H1 (cell line): Measurements from ENCODE around the gene SFRP2. TPM values are rescaled to one million over a fixed set of nuclear protein-coding genes. Genes with fewer than 3 reads are reported as not detected.

Source experiments
- CTCF ChIA-PET: fragments of 300-600 bp; sonication (Branson Sonifier 250); formaldehyde crosslinking; loops from one replicate; lab custom pipeline; 2021; ENCODE audit not compliant: partially characterized antibody; lab: Charles Lee
- POLR2A ChIA-PET: fragments of 300-600 bp; sonication (Branson Sonifier 250); formaldehyde crosslinking; loops from one replicate; lab custom pipeline; 2021; ENCODE audit warnings: inconsistent platforms; ENCODE audit not compliant: partially characterized antibody; lab: Charles Lee
- DNase-seq, 2 experiments: peaks; one replicate each; pipeline versions ENCODE4 v3.0.0 to v3.0.0-alpha.2; 2010 to 2022; ENCODE audit warnings: low spot score in 2 of 2, low read depth in 1 of 2, mixed read lengths in 1 of 2
- FAIRE-seq: peaks from 2 replicates; lab custom pipeline; 2011; peaks lifted over from hg19 to GRCh38; lab: Jason Lieb, UNC
- H2AFZ ChIP-seq: 2 replicates; pipeline ENCODE4 v1.8.1; 2012; ENCODE audit warnings: low read length, inconsistent platforms
- H2AK5ac ChIP-seq: 2 replicates; pipeline ENCODE4 v1.6.1; 2013; ENCODE audit warnings: low read depth, low read length
- H2BK120ac ChIP-seq: replicated peaks from 2 replicates; pipeline ENCODE3; 2013; ENCODE audit warnings: low read depth, low read length, inconsistent platforms
- H2BK12ac ChIP-seq: 2 replicates; pipeline ENCODE4 v1.6.1; 2013; ENCODE audit warnings: low read depth, low read length
- H2BK15ac ChIP-seq: 2 replicates; pipeline ENCODE4 v1.6.1; 2013; ENCODE audit warnings: low read length
- H2BK20ac ChIP-seq: 2 replicates; pipeline ENCODE4 v1.6.1; 2013; ENCODE audit warnings: low read length
- H2BK5ac ChIP-seq: 2 replicates; pipeline ENCODE4 v1.6.1; 2013; ENCODE audit warnings: low read depth, low read length
- H3K14ac ChIP-seq: 2 replicates; pipeline ENCODE4 v1.6.1; 2013; ENCODE audit warnings: inconsistent platforms; ENCODE audit not compliant: insufficient read length
- H3K18ac ChIP-seq: 2 replicates; pipeline ENCODE4 v1.6.1; 2013; ENCODE audit warnings: low read length; ENCODE audit errors: extremely low read depth
- H3K23ac ChIP-seq: 2 replicates; pipeline ENCODE4 v1.6.1; 2013; ENCODE audit warnings: inconsistent platforms; ENCODE audit not compliant: insufficient read length
- H3K23me2 ChIP-seq: 2 replicates; pipeline ENCODE4 v1.6.1; 2013; ENCODE audit warnings: low read depth, low read length
- H3K27ac ChIP-seq: 2 replicates; pipeline ENCODE4 v1.6.1; 2011; ENCODE audit warnings: low read depth, low read length, inconsistent platforms
- H3K27me3 ChIP-seq, 4 experiments: replicated peaks in 1 of 4; 1 replicate in 1 of 4; 2 replicates in 3 of 4; pipeline versions ENCODE4 v1.6.1 to v1.8.1; 2011 to 2013; ENCODE audit warnings: low read length in 3 of 4, mild to moderate bottlenecking in 3 of 4, inconsistent platforms in 2 of 4, mixed read lengths in 2 of 4, moderate library complexity in 1 of 4; ENCODE audit not compliant: control insufficient read depth in 3 of 4, insufficient read depth in 3 of 4; ENCODE audit errors: extremely low read depth in 1 of 4
- H3K36me3 ChIP-seq, 4 experiments: 2 replicates each; pipeline versions ENCODE4 v1.6.1 to v1.8.1; 2011 to 2013; ENCODE audit warnings: mild to moderate bottlenecking in 4 of 4, low read length in 3 of 4, moderate library complexity in 2 of 4, control low read depth in 1 of 4, inconsistent platforms in 1 of 4; ENCODE audit not compliant: insufficient read depth in 4 of 4, control insufficient read depth in 2 of 4
- H3K4ac ChIP-seq: replicated peaks from 2 replicates; pipeline ENCODE3; 2013; ENCODE audit warnings: low read length, low read depth, mixed read lengths, inconsistent platforms; ENCODE audit not compliant: insufficient read length
- H3K4me1 ChIP-seq, 4 experiments: replicated peaks in 1 of 4; 1 replicate in 1 of 4; 2 replicates in 3 of 4; pipeline versions ENCODE4 v1.6.1 to v1.8.1; 2011 to 2013; ENCODE audit warnings: low read length in 3 of 4, inconsistent platforms in 2 of 4, mixed read lengths in 1 of 4; ENCODE audit not compliant: insufficient read depth in 4 of 4, control insufficient read depth in 3 of 4
- H3K4me2 ChIP-seq, 2 experiments: 2 replicates each; pipeline versions ENCODE4 v1.6.1 to v1.8.1; 2011 to 2013; ENCODE audit warnings: low read depth in 2 of 2, low read length in 2 of 2, control low read depth in 1 of 2, inconsistent platforms in 1 of 2, mild to moderate bottlenecking in 1 of 2; ENCODE audit not compliant: insufficient read depth in 1 of 2
- H3K4me3 ChIP-seq, 4 experiments: fragments of 200-600, 300-600 bp in 1 of 4; sonication (generic), shearing (Covaris generic), sonication (Bioruptor Twin) in 1 of 4; 2 replicates each; pipeline versions ENCODE4 v1.5.1 to v1.8.1; 2011 to 2016; ENCODE audit warnings: low read length in 4 of 4, low read depth in 3 of 4, control low read depth in 2 of 4, inconsistent platforms in 2 of 4, mild to moderate bottlenecking in 2 of 4, mixed read lengths in 1 of 4, moderate library complexity in 1 of 4; ENCODE audit not compliant: insufficient read depth in 2 of 4; ENCODE audit errors: extremely low read depth in 1 of 4
- H3K56ac ChIP-seq: replicated peaks from 2 replicates; pipeline ENCODE3; 2013; ENCODE audit warnings: low read depth, mild to moderate bottlenecking, mixed read lengths, low read length, inconsistent platforms; ENCODE audit not compliant: insufficient read length
- H3K79me1 ChIP-seq: 2 replicates; pipeline ENCODE4 v1.6.1; 2013; ENCODE audit warnings: low read depth, low read length, control low read depth
- H3K79me2 ChIP-seq, 2 experiments: 2 replicates each; pipeline versions ENCODE4 v1.6.1 to v1.8.1; 2012 to 2013; ENCODE audit warnings: low read length in 2 of 2, mild to moderate bottlenecking in 2 of 2, inconsistent platforms in 1 of 2; ENCODE audit not compliant: insufficient read depth in 2 of 2, control insufficient read depth in 1 of 2
- H3K9ac ChIP-seq, 4 experiments: replicated peaks in 1 of 4; 1 replicate in 1 of 4; 2 replicates in 3 of 4; pipeline versions ENCODE4 v1.6.1 to v1.8.1; 2011 to 2013; ENCODE audit warnings: low read depth in 3 of 4, low read length in 3 of 4, control low read depth in 2 of 4, mild to moderate bottlenecking in 2 of 4, moderate library complexity in 2 of 4, inconsistent platforms in 1 of 4; ENCODE audit errors: extremely low read depth in 1 of 4
- H3K9me3 ChIP-seq, 2 experiments: 2 replicates each; pipeline versions ENCODE4 v1.6.1 to v1.8.1; 2012 to 2013; ENCODE audit warnings: mild to moderate bottlenecking in 2 of 2, moderate library complexity in 2 of 2, control low read depth in 1 of 2, inconsistent platforms in 1 of 2, low read depth in 1 of 2, low read length in 1 of 2, mixed read lengths in 1 of 2; ENCODE audit not compliant: insufficient read depth in 2 of 2
- H4K20me1 ChIP-seq, 2 experiments: replicated peaks in 1 of 2; 2 replicates each; pipeline versions ENCODE3 to v1.8.1; 2011 to 2013; ENCODE audit warnings: inconsistent platforms in 2 of 2, low read length in 2 of 2, mild to moderate bottlenecking in 1 of 2; ENCODE audit not compliant: insufficient read depth in 2 of 2, control insufficient read depth in 1 of 2
- H4K5ac ChIP-seq: 2 replicates; pipeline ENCODE4 v1.6.1; 2013; ENCODE audit warnings: low read length, low read depth, mixed read lengths, inconsistent platforms; ENCODE audit not compliant: insufficient read length
- H4K8ac ChIP-seq: 2 replicates; pipeline ENCODE4 v1.8.0; 2013; ENCODE audit warnings: mild to moderate bottlenecking, moderate library complexity, low read length, inconsistent platforms; ENCODE audit not compliant: insufficient read depth; ENCODE audit errors: extremely low read depth
- H4K91ac ChIP-seq: replicated peaks from 2 replicates; pipeline ENCODE3; 2013; ENCODE audit warnings: low read length, mixed read lengths, inconsistent platforms; ENCODE audit not compliant: insufficient read length
- CBX5 ChIP-seq: fragments of 300-800, 300-1000 bp; sonication (generic); IDR thresholded peaks from 2 replicates; pipeline ENCODE4 v1.7.1; 2016; ENCODE audit warnings: antibody characterized with exemption, low read length, low read depth
- CBX8 ChIP-seq: fragments of 300-800, 300-1000 bp; sonication (generic); IDR thresholded peaks from 2 replicates; pipeline ENCODE4 v1.7.1; 2016; ENCODE audit warnings: low read depth, low read length, borderline replicate concordance
- KDM5A ChIP-seq: fragments of 200-600 bp; IDR thresholded peaks from 2 replicates; pipeline ENCODE4 v1.7.1; 2012; ENCODE audit warnings: mild to moderate bottlenecking, low read length, inconsistent platforms, mixed read lengths
- NANOG ChIP-seq: IDR thresholded peaks from 2 replicates; pipeline ENCODE4 v1.6.1; 2011; ENCODE audit warnings: low read length, low read depth, mild to moderate bottlenecking, inconsistent platforms; ENCODE audit not compliant: insufficient read depth, poor library complexity, severe bottlenecking
- POLR2A ChIP-seq, 2 experiments: IDR thresholded peaks; 1 replicate in 1 of 2; 2 replicates in 1 of 2; pipeline ENCODE4 v1.6.1; 2011; ENCODE audit warnings: low read depth in 2 of 2, low read length in 2 of 2, mild to moderate bottlenecking in 2 of 2; ENCODE audit errors: control extremely low read depth in 1 of 2
- RNF2 ChIP-seq: fragments of 200-900, 300-1000 bp; sonication (generic); IDR thresholded peaks from 2 replicates; pipeline ENCODE4 v1.7.1; 2016; ENCODE audit warnings: borderline replicate concordance, low read depth, mild to moderate bottlenecking, antibody characterized with exemption, low read length; ENCODE audit not compliant: poor library complexity, severe bottlenecking; ENCODE audit errors: missing control alignments
- SP4 ChIP-seq: IDR thresholded peaks from 2 replicates; pipeline ENCODE4 v1.6.1; 2012; ENCODE audit warnings: low read length, inconsistent platforms
- WGBS, 2 experiments: shearing (Covaris generic) in 1 of 2; methylation state at CpG; one replicate each; pipeline versions ENCODE4 v1.1.6 to v1.1.7; 2013 to 2015; ENCODE audit warnings: low lambda C conversion rate in 2 of 2, mixed read lengths in 2 of 2, inconsistent platforms in 1 of 2, low coverage in 1 of 2, missing lambda C conversion rate in 1 of 2; ENCODE audit not compliant: insufficient replicate concordance in 2 of 2, insufficient coverage in 1 of 2, insufficient read length in 1 of 2; ENCODE audit errors: extremely low coverage in 1 of 2, missing lambda C conversion rate in 1 of 2; 5-methylcytosine and 5-hydroxymethylcytosine counted together
- polyA plus RNA-seq, 7 experiments: library from polyadenylated mRNA; depleted of rRNA in 3 of 7; stranded (reverse) in 5 of 7; unstranded in 2 of 7; fragments of >200 nt in 5 of 7; fragments of 200-250 nt in 2 of 7; gene quantifications; 1 replicate in 5 of 7; 2 replicates in 1 of 7; 4 replicates in 1 of 7; pipeline versions ENCODE4 v1.2.1 to v1.2.3, GENCODE V29; 2011 to 2013; ENCODE audit warnings: missing spikeins in 2 of 7, mixed read lengths in 2 of 7
- total RNA-seq: library from RNA; stranded (reverse); fragmentation: NEBNext Ultra II Directional; extraction: Animal tissue kit (Norgen Biotek cat#: 25700); gene quantifications from 2 replicates; pipeline ENCODE4 v1.2.1, GENCODE V29; 2021
- TF ChIP-seq, protein P1 (sequence below), 3 experiments: IDR thresholded peaks; 1 replicate in 2 of 3; 2 replicates in 1 of 3; pipeline versions ENCODE4 v1.5.1 to v1.6.1; 2011; ENCODE audit warnings: low read length in 3 of 3, mild to moderate bottlenecking in 3 of 3, inconsistent platforms in 2 of 3, low read depth in 1 of 3, moderate library complexity in 1 of 3; ENCODE audit not compliant: insufficient read depth in 1 of 3; ENCODE audit errors: control extremely low read depth in 1 of 3
- TF ChIP-seq, protein P2 (sequence below): IDR thresholded peaks from 2 replicates; pipeline ENCODE4 v1.6.1; 2011; ENCODE audit warnings: low read length, improper control_type of control experiment

The SFRP2 gene
- total and polyA plus RNA-seq, 2 of the 8 experiments (the other 6 are each of a cell fraction or from before 2014, with no cell fraction given) = 108 to 342 TPM

GRCh38 chr4:153757407-153757806, 31.5 kb downstream of the SFRP2 start:
- Histone ChIP-seq H2BK5ac (no peak overlapping the region), H3K36me3 (no peaks in the 10 kb centered on the region), H2BK15ac (0 out of 2 replicates have a peak overlapping the region, but pooled peaks have one; percentile 61), H2AK5ac (no peak overlapping the region), H3K79me1 (peaks cover 2% of the 10 kb centered on the region), H4K5ac (no peak overlapping the region), H4K91ac (no peak overlapping the region), H3K4me1 (peaks cover 11 to 27% (median 17%) of the 10 kb centered on the region in 4 experiments; a peak in 6 of 7 replicates), H3K4ac (no peak overlapping the region), H3K18ac (no peak overlapping the region), H3K23ac (no peak overlapping the region), H3K27ac (no peak overlapping the region), H3K9ac (no peak overlapping the region), H2BK120ac (no peak overlapping the region), H4K8ac (no peak overlapping the region), H2BK20ac (no peak overlapping the region), H4K20me1 (peaks cover 0 to 8% of the 10 kb centered on the region in 2 experiments), H3K14ac (no peak overlapping the region), H3K23me2 (peaks cover 14% of the 10 kb centered on the region), H3K56ac (no peak overlapping the region), H2BK12ac (no peak overlapping the region), H3K4me3 (peak overlapping the region in 1 of 4 experiments; percentile 87; a peak in 1 of 8 replicates), H3K9me3 (0 out of 4 replicates have a peak, but pooled peaks cover 0 to 4% of the 10 kb centered on the region in 2 experiments), H3K79me2 (peaks cover 0 to 3% of the 10 kb centered on the region in 2 experiments; a peak in 1 of 4 replicates), H3K27me3 (peaks cover 0 to 4% (median 0%) of the 10 kb centered on the region in 4 experiments; a peak in 5 of 7 replicates), H2AFZ (no peak overlapping the region), H3K4me2 (peak overlapping the region; percentile 21 to 98; a peak in 2 of 4 replicates)
- TF ChIP-seq CBX5 = no peak
- TF ChIP-seq NANOG = no peak
- no peak for TF ChIP-seq RNF2
- no peak for TF ChIP-seq KDM5A
- TF ChIP-seq POLR2A (IDR thresholded peaks at IDR 0.05; ENCODE audit: control extremely low read depth in 1 of 2, low read depth in 2 of 2, low read length in 2 of 2) = no peak
- TF ChIP-seq SP4 = no peak
- TF ChIP-seq, protein P1, sequence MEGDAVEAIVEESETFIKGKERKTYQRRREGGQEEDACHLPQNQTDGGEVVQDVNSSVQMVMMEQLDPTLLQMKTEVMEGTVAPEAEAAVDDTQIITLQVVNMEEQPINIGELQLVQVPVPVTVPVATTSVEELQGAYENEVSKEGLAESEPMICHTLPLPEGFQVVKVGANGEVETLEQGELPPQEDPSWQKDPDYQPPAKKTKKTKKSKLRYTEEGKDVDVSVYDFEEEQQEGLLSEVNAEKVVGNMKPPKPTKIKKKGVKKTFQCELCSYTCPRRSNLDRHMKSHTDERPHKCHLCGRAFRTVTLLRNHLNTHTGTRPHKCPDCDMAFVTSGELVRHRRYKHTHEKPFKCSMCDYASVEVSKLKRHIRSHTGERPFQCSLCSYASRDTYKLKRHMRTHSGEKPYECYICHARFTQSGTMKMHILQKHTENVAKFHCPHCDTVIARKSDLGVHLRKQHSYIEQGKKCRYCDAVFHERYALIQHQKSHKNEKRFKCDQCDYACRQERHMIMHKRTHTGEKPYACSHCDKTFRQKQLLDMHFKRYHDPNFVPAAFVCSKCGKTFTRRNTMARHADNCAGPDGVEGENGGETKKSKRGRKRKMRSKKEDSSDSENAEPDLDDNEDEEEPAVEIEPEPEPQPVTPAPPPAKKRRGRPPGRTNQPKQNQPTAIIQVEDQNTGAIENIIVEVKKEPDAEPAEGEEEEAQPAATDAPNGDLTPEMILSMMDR (IDR thresholded peaks at IDR 0.05; ENCODE audit: control extremely low read depth in 1 of 3, insufficient read depth in 1 of 3, low read depth in 1 of 3, low read length in 3 of 3) = no peak
- TF ChIP-seq CBX8 = no peak
- TF ChIP-seq, protein P2, sequence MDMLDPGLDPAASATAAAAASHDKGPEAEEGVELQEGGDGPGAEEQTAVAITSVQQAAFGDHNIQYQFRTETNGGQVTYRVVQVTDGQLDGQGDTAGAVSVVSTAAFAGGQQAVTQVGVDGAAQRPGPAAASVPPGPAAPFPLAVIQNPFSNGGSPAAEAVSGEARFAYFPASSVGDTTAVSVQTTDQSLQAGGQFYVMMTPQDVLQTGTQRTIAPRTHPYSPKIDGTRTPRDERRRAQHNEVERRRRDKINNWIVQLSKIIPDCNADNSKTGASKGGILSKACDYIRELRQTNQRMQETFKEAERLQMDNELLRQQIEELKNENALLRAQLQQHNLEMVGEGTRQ = no peak
- FAIRE-seq (no peak), DNase-seq (no peak)
- POLR2A ChIA-PET = interaction anchor here (0.6 to 2.4 kb wide), 4 partner anchors 23 to 33 kb away, joined by 3 to 10 read pairs (median 8); partner anchors contain the start of gene SFRP2
- CTCF ChIA-PET = interaction anchor here (1.2 to 1.5 kb wide), 3 partner anchors 73 to 123 kb away, joined by 3 to 5 read pairs (median 3); no protein-coding TSS in a partner anchor
- WGBS, 2 experiments = 58% methylated on average over 1 of the region's 1 CpG; no CpG with 5 or more reads in 1 of the 2 experiments
